Measurements from ENCODE around the gene DLEC1.
A peak's percentile ranks its signal among the peaks of the same experiment; 100 is the strongest.

The DLEC1 gene

GRCh38 chr3:38039101-38039898 is at the start of gene DLEC1:
Gene DLEC1 (plus strand): TSS chr3:38039208. CDS start chr3:38039226, 18 bp downstream.
- peak; percentile 63 to 68 for DNase-seq

GRCh38 chr3:37989821-37990480 is 49.1 kb upstream of the DLEC1 start:
- no peak for DNase-seq

GRCh38 chr3:37990527-37990926 is 48.5 kb upstream of the DLEC1 start, which contains the start of gene VILL:
Gene VILL (plus strand): TSS chr3:37990786. CDS start chr3:37993673, 2,887 bp downstream.
- DNase-seq, result no peak

GRCh38 chr3:37991109-37991508 is 47.9 kb upstream of the DLEC1 start:
- no peak for DNase-seq

GRCh38 chr3:37991823-37992222 is 47.2 kb upstream of the DLEC1 start:
- DNase-seq, result no peak

GRCh38 chr3:37992271-37993066 is 46.5 kb upstream of the DLEC1 start:
- DNase-seq, result no peak

- no peak for DNase-seq
Observed at GRCh38 chr3:37993067-37993455, 45.9 kb upstream of the DLEC1 start.

- no peak for DNase-seq
Observed at GRCh38 chr3:37993460-37993819, 45.6 kb upstream of the DLEC1 start.

- peak; percentile 37 to 41 for DNase-seq
Observed at GRCh38 chr3:37993820-37994638, 45.0 kb upstream of the DLEC1 start.

GRCh38 chr3:37994639-37994972 is 44.4 kb upstream of the DLEC1 start:
- DNase-seq, result no peak

GRCh38 chr3:37995652-37996641 is 43.1 kb upstream of the DLEC1 start:
- no peak for DNase-seq

GRCh38 chr3:37996785-37997301 is 42.2 kb upstream of the DLEC1 start:
- DNase-seq, result peak; percentile 76 to 77

- no peak for DNase-seq
Observed at GRCh38 chr3:37997342-37997741, 41.7 kb upstream of the DLEC1 start.

- DNase-seq, result no peak
Observed at GRCh38 chr3:37997791-37998370, 41.1 kb upstream of the DLEC1 start.

GRCh38 chr3:37999836-38000235 is 39.2 kb upstream of the DLEC1 start:
- no peak for DNase-seq

GRCh38 chr3:38000242-38000916 is 38.6 kb upstream of the DLEC1 start:
- DNase-seq, result no peak

- DNase-seq, result no peak
Observed at GRCh38 chr3:38000965-38001455, 38.0 kb upstream of the DLEC1 start.

- no peak for DNase-seq
Observed at GRCh38 chr3:38001456-38002081, 37.4 kb upstream of the DLEC1 start.

GRCh38 chr3:38002291-38002876 is 36.6 kb upstream of the DLEC1 start:
- no peak for DNase-seq

Data from activated CD4-positive, alpha-beta T cell treated with anti-CD3 and anti-CD28 coated beads, Interleukin-2, amount 50 U/mL, for 4 hours (primary cell).